Hepatocyte (in vitro differentiated cells): ENCODE data around the gene RPL41. TPM values are rescaled to one million over a fixed set of nuclear protein-coding genes. Genes with fewer than 3 reads are reported as not detected.
"Not testable (repeated sequence)": the region's sequence is repeated elsewhere in the genome, so short reads cannot be mapped to it uniquely, and the experiment has no call there.

Experiments used
- DNase-seq: peaks from one replicate; pipeline ENCODE4 v3.0.0-alpha.2; 2016; ENCODE audit warnings: low spot score
- H2AFZ ChIP-seq: fragments of 200-600 bp; sonication (generic); 2 replicates; pipeline ENCODE4 v1.6.0; 2016; ENCODE audit warnings: antibody characterized with exemption, mild to moderate bottlenecking
- H3K27ac ChIP-seq: fragments of 200-600 bp; sonication (generic); 2 replicates; pipeline ENCODE4 v1.5.1; 2016; ENCODE audit warnings: mild to moderate bottlenecking
- H3K27me3 ChIP-seq: fragments of 200-600 bp; sonication (generic); 2 replicates; pipeline ENCODE4 v1.6.1; 2016
- H3K36me3 ChIP-seq: fragments of 200-600 bp; sonication (generic); replicated peaks from 2 replicates; pipeline ENCODE4 v1.5.1; 2016; ENCODE audit warnings: low read depth; ENCODE audit not compliant: insufficient read depth
- H3K4me1 ChIP-seq: fragments of 200-600 bp; sonication (generic); 2 replicates; pipeline ENCODE4 v1.5.1; 2016; ENCODE audit warnings: mild to moderate bottlenecking, moderate library complexity; ENCODE audit not compliant: insufficient read depth
- H3K4me2 ChIP-seq: fragments of 200-600 bp; sonication (generic); 2 replicates; pipeline ENCODE4 v1.6.0; 2016
- H3K4me3 ChIP-seq: fragments of 200-600 bp; sonication (generic); 2 replicates; pipeline ENCODE4 v1.5.1; 2016; ENCODE audit warnings: mild to moderate bottlenecking
- H3K79me2 ChIP-seq: fragments of 200-600 bp; sonication (generic); 2 replicates; pipeline ENCODE4 v1.6.0; 2017; ENCODE audit warnings: mild to moderate bottlenecking
- H3K9me2 ChIP-seq: fragments of 200-600 bp; sonication (generic); replicated peaks from 2 replicates; pipeline ENCODE4 v1.6.0; 2017; ENCODE audit warnings: mild to moderate bottlenecking; ENCODE audit not compliant: insufficient read depth
- H3K9me3 ChIP-seq: fragments of 200-600 bp; sonication (generic); 2 replicates; pipeline ENCODE4 v1.5.1; 2016; ENCODE audit warnings: low read depth, mild to moderate bottlenecking
- H4K20me1 ChIP-seq: fragments of 200-600 bp; sonication (generic); 2 replicates; pipeline ENCODE4 v1.6.0; 2016; ENCODE audit warnings: mild to moderate bottlenecking; ENCODE audit not compliant: insufficient read depth, poor library complexity, severe bottlenecking
- EZH2 ChIP-seq: fragments of 200-600 bp; sonication (generic); IDR thresholded peaks from 2 replicates; pipeline ENCODE4 v1.6.1; 2016; ENCODE audit warnings: antibody characterized with exemption, mild to moderate bottlenecking, borderline replicate concordance
- EZH2phosphoT487 ChIP-seq: fragments of 200-600 bp; sonication (generic); IDR thresholded peaks from one replicate; pipeline ENCODE4 v1.6.1; 2018; ENCODE audit warnings: antibody characterized with exemption, mild to moderate bottlenecking, low read depth, moderate library complexity; ENCODE audit not compliant: unreplicated experiment, severe bottlenecking
- WGBS: methylation state at CpG from one replicate; pipeline ENCODE4 v1.1.6; 2016; ENCODE audit warnings: low lambda C conversion rate; ENCODE audit errors: missing lambda C conversion rate; 5-methylcytosine and 5-hydroxymethylcytosine counted together
- polyA plus RNA-seq: library from polyadenylated mRNA; unstranded; fragments of >200 nt; fragmentation: Nextera tagmentation; extraction: Ambion mirVana; gene quantifications from 2 replicates; pipeline ENCODE4 v1.2.1, GENCODE V29; 2016
- total RNA-seq: library from RNA; depleted of rRNA; stranded (reverse); fragments of >200 nt; gene quantifications from 2 replicates; pipeline ENCODE4 v1.2.3, GENCODE V29; 2014
- TF ChIP-seq, protein P1 (sequence below): fragments of 200-600 bp; sonication (generic); IDR thresholded peaks from 2 replicates; pipeline ENCODE4 v1.5.1; 2016; ENCODE audit warnings: antibody characterized with exemption, mild to moderate bottlenecking; ENCODE audit not compliant: poor library complexity

The RPL41 gene
- total and polyA plus RNA-seq, 2 experiments from 2014 or later: 2,240 to 2,801 TPM

DNA sequence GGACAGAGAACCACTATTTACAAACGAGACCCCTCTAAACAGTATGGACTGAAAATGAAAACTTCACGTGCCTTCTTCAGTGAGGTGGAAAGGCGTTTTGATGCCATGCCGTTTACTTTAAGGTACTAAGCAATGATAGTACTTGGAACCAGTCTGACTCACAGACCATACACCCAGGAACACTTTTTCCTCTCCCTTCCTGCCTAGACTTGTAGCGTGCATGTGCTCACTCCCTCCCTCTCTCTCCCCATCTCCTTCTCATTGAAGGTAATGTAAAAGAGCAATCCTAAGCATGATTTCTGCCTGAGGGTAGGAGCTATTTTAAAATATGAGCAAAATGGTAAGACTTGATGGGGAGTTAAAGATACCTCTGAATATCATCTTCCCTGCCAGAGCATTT is 5.9 kb upstream of the RPL41 start:
- no peak overlapping the region for H3K4me2 ChIP-seq
- no peak for DNase-seq
- H3K4me3 ChIP-seq: no peak overlapping the region
- whole genome bisulfite sequencing: 99% methylated on average over 5 of the region's 5 CpGs
- no peaks in the 10 kb centered on the region for H3K27me3 ChIP-seq
- no peaks in the 10 kb centered on the region for H3K36me3 ChIP-seq
- H3K27ac ChIP-seq: no peak overlapping the region
- H3K4me1 ChIP-seq: peaks cover 5% of the 10 kb centered on the region
- H3K9me3 ChIP-seq: no peaks in the 10 kb centered on the region
- H3K9me2 ChIP-seq: no peaks in the 10 kb centered on the region
- no peak overlapping the region for H2AFZ ChIP-seq
- peaks cover 30% of the 10 kb centered on the region for H3K79me2 ChIP-seq
- TF ChIP-seq EZH2 (no peak), EZH2phosphoT487 (no peak)
- TF ChIP-seq, protein P1, sequence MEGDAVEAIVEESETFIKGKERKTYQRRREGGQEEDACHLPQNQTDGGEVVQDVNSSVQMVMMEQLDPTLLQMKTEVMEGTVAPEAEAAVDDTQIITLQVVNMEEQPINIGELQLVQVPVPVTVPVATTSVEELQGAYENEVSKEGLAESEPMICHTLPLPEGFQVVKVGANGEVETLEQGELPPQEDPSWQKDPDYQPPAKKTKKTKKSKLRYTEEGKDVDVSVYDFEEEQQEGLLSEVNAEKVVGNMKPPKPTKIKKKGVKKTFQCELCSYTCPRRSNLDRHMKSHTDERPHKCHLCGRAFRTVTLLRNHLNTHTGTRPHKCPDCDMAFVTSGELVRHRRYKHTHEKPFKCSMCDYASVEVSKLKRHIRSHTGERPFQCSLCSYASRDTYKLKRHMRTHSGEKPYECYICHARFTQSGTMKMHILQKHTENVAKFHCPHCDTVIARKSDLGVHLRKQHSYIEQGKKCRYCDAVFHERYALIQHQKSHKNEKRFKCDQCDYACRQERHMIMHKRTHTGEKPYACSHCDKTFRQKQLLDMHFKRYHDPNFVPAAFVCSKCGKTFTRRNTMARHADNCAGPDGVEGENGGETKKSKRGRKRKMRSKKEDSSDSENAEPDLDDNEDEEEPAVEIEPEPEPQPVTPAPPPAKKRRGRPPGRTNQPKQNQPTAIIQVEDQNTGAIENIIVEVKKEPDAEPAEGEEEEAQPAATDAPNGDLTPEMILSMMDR: no peak
- peaks cover 2% of the 10 kb centered on the region for H4K20me1 ChIP-seq

DNA sequence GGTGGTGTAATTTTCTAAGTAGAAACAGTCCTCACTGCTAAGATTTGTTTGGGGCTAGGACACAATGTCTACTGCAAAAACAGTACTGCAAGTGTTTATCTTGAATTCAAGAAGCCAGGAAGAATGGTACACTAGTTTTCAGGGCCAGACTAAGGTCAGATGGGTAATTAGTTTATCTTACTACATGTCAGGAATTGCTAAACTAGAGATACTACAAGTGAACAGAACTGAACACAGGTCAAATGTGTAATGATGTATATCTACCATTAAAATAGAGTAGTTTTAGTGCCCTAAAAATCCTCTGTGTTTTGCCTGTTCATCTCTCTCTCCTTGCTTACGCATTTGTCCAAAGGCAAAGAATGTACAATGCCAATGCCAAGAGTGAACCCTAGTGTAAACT is 2.3 kb upstream of the RPL41 start:
- Histone ChIP-seq H2AFZ (no peak overlapping the region), H3K36me3 (no peaks in the 10 kb centered on the region), H3K27ac (no peak overlapping the region)

DNA sequence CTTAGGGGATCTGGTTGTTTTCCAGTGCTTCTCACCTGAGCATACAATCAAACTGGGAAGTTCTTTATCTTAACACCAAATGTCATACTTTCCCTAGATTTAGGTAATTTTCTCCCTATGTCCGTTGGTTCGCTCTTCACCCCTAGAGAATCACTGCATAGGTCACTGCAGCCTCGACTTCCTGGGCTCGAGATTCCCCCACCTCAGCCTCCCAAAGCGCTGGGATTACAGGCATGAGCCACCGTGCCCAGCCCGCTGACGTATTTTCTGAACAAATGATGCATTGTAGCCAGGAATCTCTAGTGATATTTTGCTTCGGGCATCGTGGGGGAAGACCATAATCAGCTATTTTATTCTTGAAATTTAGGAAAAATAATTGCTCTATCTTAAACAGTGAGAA is 1.1 kb upstream of the RPL41 start:
- 37% methylated on average over 10 of the region's 10 CpGs for WGBS
- H3K27me3 ChIP-seq: no peaks in the 10 kb centered on the region
- H2AFZ ChIP-seq: peak overlapping the region; percentile 94
- H3K27ac ChIP-seq: peak overlapping the region; percentile 97
- peaks cover 12% of the 10 kb centered on the region for H3K79me2 ChIP-seq
- peak overlapping the region; percentile 33 for H3K4me3 ChIP-seq
- peaks cover 2% of the 10 kb centered on the region for H4K20me1 ChIP-seq
- H3K4me1 ChIP-seq: peaks cover 14% of the 10 kb centered on the region
- peak overlapping the region; percentile 85 for H3K4me2 ChIP-seq
- TF ChIP-seq, protein P1: no peak
- TF ChIP-seq EZH2: no peak
- H3K9me2 ChIP-seq: no peaks in the 10 kb centered on the region
- H3K9me3 ChIP-seq: no peaks in the 10 kb centered on the region
- no peaks in the 10 kb centered on the region for H3K36me3 ChIP-seq
- DNase-seq: no peak

More for the DNA sequence above, 2.3 kb upstream of the RPL41 start:
- no peak for DNase-seq
- no peak overlapping the region for H3K4me2 ChIP-seq
- no peaks in the 10 kb centered on the region for H3K9me2 ChIP-seq
- WGBS: 86% methylated on average over 1 of the region's 1 CpG
- peaks cover 4% of the 10 kb centered on the region for H3K4me1 ChIP-seq
- peaks cover 2% of the 10 kb centered on the region for H4K20me1 ChIP-seq
- TF ChIP-seq EZH2phosphoT487 (no peak), EZH2 (no peak)
- TF ChIP-seq, protein P1: no peak
- no peak overlapping the region for H3K4me3 ChIP-seq
- no peaks in the 10 kb centered on the region for H3K27me3 ChIP-seq
- no peaks in the 10 kb centered on the region for H3K9me3 ChIP-seq
- H3K79me2 ChIP-seq: peaks cover 10% of the 10 kb centered on the region

DNA sequence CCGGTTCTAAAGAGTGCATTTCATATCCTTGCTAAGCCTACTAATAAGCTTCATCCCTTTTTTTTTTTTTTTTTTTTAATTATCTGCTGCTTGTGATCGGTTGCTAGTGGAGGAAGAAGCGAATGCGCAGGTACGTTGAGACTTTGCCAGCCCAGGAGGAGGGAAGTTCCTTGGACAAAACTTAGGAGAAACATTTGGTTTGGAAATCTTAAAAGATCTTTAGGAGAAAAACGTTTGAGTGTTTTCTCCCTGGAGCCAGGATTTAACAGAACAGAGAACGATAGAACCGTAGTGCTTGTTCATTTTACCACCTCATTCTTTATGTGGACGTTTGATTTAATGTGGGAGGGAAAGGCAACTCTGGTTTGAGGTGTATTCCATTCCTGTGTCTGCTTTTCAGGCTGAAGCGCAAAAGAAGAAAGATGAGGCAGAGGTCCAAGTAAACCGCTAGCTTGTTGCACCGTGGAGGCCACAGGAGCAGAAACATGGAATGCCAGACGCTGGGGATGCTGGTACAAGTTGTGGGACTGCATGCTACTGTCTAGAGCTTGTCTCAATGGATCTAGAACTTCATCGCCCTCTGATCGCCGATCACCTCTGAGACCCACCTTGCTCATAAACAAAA is 761 bp downstream of the RPL41 start:
- Histone ChIP-seq H3K27ac (peak overlapping the region; percentile 97), H3K4me3 (peak overlapping the region; percentile 49), H3K79me2 (peaks cover 12% of the 10 kb centered on the region), H3K4me2 (peak overlapping the region; percentile 85), H3K4me1 (peaks cover 14% of the 10 kb centered on the region)
- not testable (repeated sequence) for H3K9me2 ChIP-seq, H3K9me3 ChIP-seq, H4K20me1 ChIP-seq, H3K27me3 ChIP-seq, H2AFZ ChIP-seq, H3K36me3 ChIP-seq, DNase-seq
- 2% methylated on average over 12 of the region's 16 CpGs for whole genome bisulfite sequencing
